Subcutaneous adipose tissue (tissue), 4 donors: ENCODE data around the gene RAB11B. TPM values are rescaled to one million over a fixed set of nuclear protein-coding genes. Genes with fewer than 3 reads are reported as not detected.

Experiments used
- total RNA-seq, 4 donors: library from RNA; depleted of rRNA; stranded (reverse); fragments of >200 nt; gene quantifications; one replicate each; pipeline ENCODE4 v1.1.0, GENCODE V29; 2016
- TF ChIP-seq, protein P1 (sequence below): fragments of 450-650 bp; IDR thresholded peaks from one replicate; pipeline ENCODE4 v1.5.1; 2016; ENCODE audit warnings: low read depth, mild to moderate bottlenecking, control low read depth, antibody characterized with exemption, moderate library complexity

RAB11B gene
- total RNA-seq, 4 donors from 2014 or later = 29.4 to 95.3 (median 40.7) TPM

GRCh38 chr19:8386990-8387389, 3.2 kb upstream of the RAB11B start:
- TF ChIP-seq, protein P1, sequence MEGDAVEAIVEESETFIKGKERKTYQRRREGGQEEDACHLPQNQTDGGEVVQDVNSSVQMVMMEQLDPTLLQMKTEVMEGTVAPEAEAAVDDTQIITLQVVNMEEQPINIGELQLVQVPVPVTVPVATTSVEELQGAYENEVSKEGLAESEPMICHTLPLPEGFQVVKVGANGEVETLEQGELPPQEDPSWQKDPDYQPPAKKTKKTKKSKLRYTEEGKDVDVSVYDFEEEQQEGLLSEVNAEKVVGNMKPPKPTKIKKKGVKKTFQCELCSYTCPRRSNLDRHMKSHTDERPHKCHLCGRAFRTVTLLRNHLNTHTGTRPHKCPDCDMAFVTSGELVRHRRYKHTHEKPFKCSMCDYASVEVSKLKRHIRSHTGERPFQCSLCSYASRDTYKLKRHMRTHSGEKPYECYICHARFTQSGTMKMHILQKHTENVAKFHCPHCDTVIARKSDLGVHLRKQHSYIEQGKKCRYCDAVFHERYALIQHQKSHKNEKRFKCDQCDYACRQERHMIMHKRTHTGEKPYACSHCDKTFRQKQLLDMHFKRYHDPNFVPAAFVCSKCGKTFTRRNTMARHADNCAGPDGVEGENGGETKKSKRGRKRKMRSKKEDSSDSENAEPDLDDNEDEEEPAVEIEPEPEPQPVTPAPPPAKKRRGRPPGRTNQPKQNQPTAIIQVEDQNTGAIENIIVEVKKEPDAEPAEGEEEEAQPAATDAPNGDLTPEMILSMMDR = no peak

GRCh38 chr19:8387688-8388611, 2.2 kb upstream of the RAB11B start:
- TF ChIP-seq, protein P1 = no peak

DNA sequence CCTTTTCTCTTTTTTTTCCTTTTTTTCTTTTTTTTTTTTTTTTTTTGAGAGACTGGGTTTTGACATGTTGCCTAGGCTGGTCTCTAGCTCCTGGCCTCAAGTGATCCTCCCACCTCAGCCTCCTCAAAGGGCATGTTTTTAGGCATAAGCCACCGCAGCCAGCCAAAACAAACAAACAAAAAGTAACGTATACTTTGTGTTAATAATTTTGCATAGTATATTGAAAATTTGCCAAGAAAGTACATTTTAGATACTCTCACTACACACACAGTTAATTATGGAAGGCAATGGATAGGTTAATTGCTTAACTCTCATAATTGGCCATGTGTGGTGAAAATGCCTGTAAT, 1.6 kb upstream of the RAB11B start:
- TF ChIP-seq, protein P1 = no peak

GRCh38 chr19:8390617-8390981, 439 bp downstream of the RAB11B start:
- TF ChIP-seq, protein P1 = no peak

- TF ChIP-seq, protein P1 = no peak
Measured at GRCh38 chr19:8391198-8392016, 1.2 kb downstream of the RAB11B start.

GRCh38 chr19:8392017-8392591, 1.9 kb downstream of the RAB11B start:
- TF ChIP-seq, protein P1 = no peak

- TF ChIP-seq, protein P1 = no peak
Measured at GRCh38 chr19:8393192-8393870, 3.2 kb downstream of the RAB11B start.
